ENCODE data around the gene REEP5.

Gene REEP5

GRCh38 chr5:112957036-112957808 is 35.2 kb upstream of the REEP5 start:
- H3K4me1 ChIP-seq (ENCODE audit: control insufficient read depth in 1 of 2, insufficient read depth in 2 of 2, low read length in 2 of 2): peaks cover 0 to 18% of the 10 kb centered on the region in 2 donors
- H3K36me3 ChIP-seq (ENCODE audit: control insufficient read depth in 1 of 2, insufficient read depth in 2 of 2, low read length in 2 of 2): no peaks in the 10 kb centered on the region
- H3K27me3 ChIP-seq (ENCODE audit: low read depth, low read length): no peaks in the 10 kb centered on the region
- H3K27ac ChIP-seq (ENCODE audit: low read length): no peak overlapping the region
- no peaks in the 10 kb centered on the region for H3K9me3 ChIP-seq (ENCODE audit: control insufficient read depth in 1 of 2, low read length in 2 of 2)
- H3K4me3 ChIP-seq (ENCODE audit: low read depth in 1 of 2, low read length in 2 of 2): no peak overlapping the region

- no peaks in the 10 kb centered on the region for H3K36me3 ChIP-seq (ENCODE audit: control insufficient read depth in 1 of 2, insufficient read depth in 2 of 2, low read length in 2 of 2)
- no peak overlapping the region for H3K4me3 ChIP-seq (ENCODE audit: low read depth in 1 of 2, low read length in 2 of 2)
- H3K9me3 ChIP-seq (ENCODE audit: control insufficient read depth in 1 of 2, low read length in 2 of 2): no peaks in the 10 kb centered on the region
- H3K4me1 ChIP-seq (ENCODE audit: control insufficient read depth in 1 of 2, insufficient read depth in 2 of 2, low read length in 2 of 2): peaks cover 0 to 18% of the 10 kb centered on the region in 2 donors
- no peak overlapping the region for H3K27ac ChIP-seq (ENCODE audit: low read length)
- no peaks in the 10 kb centered on the region for H3K27me3 ChIP-seq (ENCODE audit: low read depth, low read length)
These were observed 34.6 kb upstream of the REEP5 start for GRCh38 chr5:112956606-112957005.

GRCh38 chr5:112951124-112951702 is 29.2 kb upstream of the REEP5 start:
- H3K9me3 ChIP-seq (ENCODE audit: control insufficient read depth in 1 of 2, low read length in 2 of 2): no peaks in the 10 kb centered on the region
- no peaks in the 10 kb centered on the region for H3K36me3 ChIP-seq (ENCODE audit: control insufficient read depth in 1 of 2, insufficient read depth in 2 of 2, low read length in 2 of 2)
- no peaks in the 10 kb centered on the region for H3K4me1 ChIP-seq (ENCODE audit: control insufficient read depth in 1 of 2, insufficient read depth in 2 of 2, low read length in 2 of 2)
- no peak overlapping the region for H3K27ac ChIP-seq (ENCODE audit: low read length)
- no peaks in the 10 kb centered on the region for H3K27me3 ChIP-seq (ENCODE audit: low read depth, low read length)
- H3K4me3 ChIP-seq (ENCODE audit: low read depth in 1 of 2, low read length in 2 of 2): no peak overlapping the region

- H3K9me3 ChIP-seq (ENCODE audit: control insufficient read depth in 1 of 2, low read length in 2 of 2): no peaks in the 10 kb centered on the region
- H3K36me3 ChIP-seq (ENCODE audit: control insufficient read depth in 1 of 2, insufficient read depth in 2 of 2, low read length in 2 of 2): no peaks in the 10 kb centered on the region
- H3K4me1 ChIP-seq (ENCODE audit: control insufficient read depth in 1 of 2, insufficient read depth in 2 of 2, low read length in 2 of 2): no peaks in the 10 kb centered on the region
- no peak overlapping the region for H3K4me3 ChIP-seq (ENCODE audit: low read depth in 1 of 2, low read length in 2 of 2)
- no peak overlapping the region for H3K27ac ChIP-seq (ENCODE audit: low read length)
- H3K27me3 ChIP-seq (ENCODE audit: low read depth, low read length): no peaks in the 10 kb centered on the region
These were observed 26.4 kb upstream of the REEP5 start for GRCh38 chr5:112948458-112948857.

GRCh38 chr5:112940670-112941069 is 18.6 kb upstream of the REEP5 start:
- Histone ChIP-seq H3K9me3 (ENCODE audit: control insufficient read depth in 1 of 2, low read length in 2 of 2) (no peaks in the 10 kb centered on the region), H3K4me1 (ENCODE audit: control insufficient read depth in 1 of 2, insufficient read depth in 2 of 2, low read length in 2 of 2) (no peaks in the 10 kb centered on the region), H3K4me3 (ENCODE audit: low read depth in 1 of 2, low read length in 2 of 2) (no peak overlapping the region), H3K27me3 (ENCODE audit: low read depth, low read length) (no peaks in the 10 kb centered on the region), H3K36me3 (ENCODE audit: control insufficient read depth in 1 of 2, insufficient read depth in 2 of 2, low read length in 2 of 2) (no peaks in the 10 kb centered on the region), H3K27ac (ENCODE audit: low read length) (no peak overlapping the region)

- no peaks in the 10 kb centered on the region for H3K9me3 ChIP-seq (ENCODE audit: control insufficient read depth in 1 of 2, low read length in 2 of 2)
- H3K27me3 ChIP-seq (ENCODE audit: low read depth, low read length): no peaks in the 10 kb centered on the region
- H3K4me1 ChIP-seq (ENCODE audit: control insufficient read depth in 1 of 2, insufficient read depth in 2 of 2, low read length in 2 of 2): no peaks in the 10 kb centered on the region
- H3K4me3 ChIP-seq (ENCODE audit: low read depth in 1 of 2, low read length in 2 of 2): no peak overlapping the region
- no peak overlapping the region for H3K27ac ChIP-seq (ENCODE audit: low read length)
- H3K36me3 ChIP-seq (ENCODE audit: control insufficient read depth in 1 of 2, insufficient read depth in 2 of 2, low read length in 2 of 2): no peaks in the 10 kb centered on the region
These were observed 16.3 kb upstream of the REEP5 start for GRCh38 chr5:112938286-112938685.

- Histone ChIP-seq H3K27me3 (ENCODE audit: low read depth, low read length) (no peaks in the 10 kb centered on the region), H3K4me3 (ENCODE audit: low read depth in 1 of 2, low read length in 2 of 2) (no peak overlapping the region), H3K27ac (ENCODE audit: low read length) (no peak overlapping the region), H3K4me1 (ENCODE audit: control insufficient read depth in 1 of 2, insufficient read depth in 2 of 2, low read length in 2 of 2) (no peaks in the 10 kb centered on the region), H3K9me3 (ENCODE audit: control insufficient read depth in 1 of 2, low read length in 2 of 2) (no peaks in the 10 kb centered on the region), H3K36me3 (ENCODE audit: control insufficient read depth in 1 of 2, insufficient read depth in 2 of 2, low read length in 2 of 2) (no peaks in the 10 kb centered on the region)
These were observed 13.6 kb upstream of the REEP5 start for GRCh38 chr5:112935675-112936074.

- Histone ChIP-seq H3K4me1 (ENCODE audit: control insufficient read depth in 1 of 2, insufficient read depth in 2 of 2, low read length in 2 of 2) (no peaks in the 10 kb centered on the region), H3K27ac (ENCODE audit: low read length) (no peak overlapping the region), H3K9me3 (ENCODE audit: control insufficient read depth in 1 of 2, low read length in 2 of 2) (no peaks in the 10 kb centered on the region), H3K4me3 (ENCODE audit: low read depth in 1 of 2, low read length in 2 of 2) (no peak overlapping the region), H3K36me3 (ENCODE audit: control insufficient read depth in 1 of 2, insufficient read depth in 2 of 2, low read length in 2 of 2) (no peaks in the 10 kb centered on the region), H3K27me3 (ENCODE audit: low read depth, low read length) (no peaks in the 10 kb centered on the region)
These were observed 12.3 kb upstream of the REEP5 start for GRCh38 chr5:112934366-112934663.

GRCh38 chr5:112933651-112934365 is 11.8 kb upstream of the REEP5 start:
- no peaks in the 10 kb centered on the region for H3K9me3 ChIP-seq (ENCODE audit: control insufficient read depth in 1 of 2, low read length in 2 of 2)
- H3K27me3 ChIP-seq (ENCODE audit: low read depth, low read length): no peaks in the 10 kb centered on the region
- H3K4me3 ChIP-seq (ENCODE audit: low read depth in 1 of 2, low read length in 2 of 2): no peak overlapping the region
- no peaks in the 10 kb centered on the region for H3K36me3 ChIP-seq (ENCODE audit: control insufficient read depth in 1 of 2, insufficient read depth in 2 of 2, low read length in 2 of 2)
- H3K4me1 ChIP-seq (ENCODE audit: control insufficient read depth in 1 of 2, insufficient read depth in 2 of 2, low read length in 2 of 2): no peaks in the 10 kb centered on the region
- H3K27ac ChIP-seq (ENCODE audit: low read length): no peak overlapping the region

GRCh38 chr5:112933105-112933504 is 11.1 kb upstream of the REEP5 start:
- H3K27ac ChIP-seq (ENCODE audit: low read length): no peak overlapping the region
- H3K27me3 ChIP-seq (ENCODE audit: low read depth, low read length): no peaks in the 10 kb centered on the region
- no peaks in the 10 kb centered on the region for H3K4me1 ChIP-seq (ENCODE audit: control insufficient read depth in 1 of 2, insufficient read depth in 2 of 2, low read length in 2 of 2)
- no peaks in the 10 kb centered on the region for H3K36me3 ChIP-seq (ENCODE audit: control insufficient read depth in 1 of 2, insufficient read depth in 2 of 2, low read length in 2 of 2)
- no peaks in the 10 kb centered on the region for H3K9me3 ChIP-seq (ENCODE audit: control insufficient read depth in 1 of 2, low read length in 2 of 2)
- no peak overlapping the region for H3K4me3 ChIP-seq (ENCODE audit: low read depth in 1 of 2, low read length in 2 of 2)

GRCh38 chr5:112931473-112931872 is 9.4 kb upstream of the REEP5 start:
- H3K27ac ChIP-seq (ENCODE audit: low read length): no peak overlapping the region
- no peaks in the 10 kb centered on the region for H3K4me1 ChIP-seq (ENCODE audit: control insufficient read depth in 1 of 2, insufficient read depth in 2 of 2, low read length in 2 of 2)
- no peaks in the 10 kb centered on the region for H3K36me3 ChIP-seq (ENCODE audit: control insufficient read depth in 1 of 2, insufficient read depth in 2 of 2, low read length in 2 of 2)
- no peaks in the 10 kb centered on the region for H3K27me3 ChIP-seq (ENCODE audit: low read depth, low read length)
- H3K9me3 ChIP-seq (ENCODE audit: control insufficient read depth in 1 of 2, low read length in 2 of 2): no peaks in the 10 kb centered on the region
- no peak overlapping the region for H3K4me3 ChIP-seq (ENCODE audit: low read depth in 1 of 2, low read length in 2 of 2)

GRCh38 chr5:112930082-112930344 is 8.0 kb upstream of the REEP5 start:
- no peak overlapping the region for H3K4me3 ChIP-seq (ENCODE audit: low read depth in 1 of 2, low read length in 2 of 2)
- no peaks in the 10 kb centered on the region for H3K4me1 ChIP-seq (ENCODE audit: control insufficient read depth in 1 of 2, insufficient read depth in 2 of 2, low read length in 2 of 2)
- no peaks in the 10 kb centered on the region for H3K9me3 ChIP-seq (ENCODE audit: control insufficient read depth in 1 of 2, low read length in 2 of 2)
- no peak overlapping the region for H3K27ac ChIP-seq (ENCODE audit: low read length)
- H3K36me3 ChIP-seq (ENCODE audit: control insufficient read depth in 1 of 2, insufficient read depth in 2 of 2, low read length in 2 of 2): no peaks in the 10 kb centered on the region
- no peaks in the 10 kb centered on the region for H3K27me3 ChIP-seq (ENCODE audit: low read depth, low read length)
